Measurements from ENCODE around the gene PLIN5. TPM values are rescaled to one million over a fixed set of nuclear protein-coding genes. Genes with fewer than 3 reads are reported as not detected.

Gene PLIN5
- total RNA-seq, 1 donor from 2014 or later, result 11.7 TPM

DNA sequence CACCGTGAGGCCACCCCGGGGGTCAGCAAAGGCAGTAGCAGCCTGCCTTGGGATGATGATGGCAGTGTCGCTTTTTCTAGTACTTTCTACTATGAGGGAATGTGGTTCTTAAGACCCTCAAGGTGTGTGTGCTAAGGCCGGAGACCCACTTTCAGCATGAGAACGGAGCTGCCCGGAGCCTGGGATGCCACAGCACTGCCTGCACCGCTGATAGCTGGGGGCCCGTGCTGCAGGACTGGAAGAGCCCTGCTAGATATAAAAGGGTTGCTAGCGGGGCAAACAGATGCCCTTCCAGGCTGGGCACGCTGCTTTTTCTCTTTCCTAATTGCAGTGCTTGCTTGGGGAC is 31.2 kb downstream of the PLIN5 start:
- DNase-seq, result no peak

DNA sequence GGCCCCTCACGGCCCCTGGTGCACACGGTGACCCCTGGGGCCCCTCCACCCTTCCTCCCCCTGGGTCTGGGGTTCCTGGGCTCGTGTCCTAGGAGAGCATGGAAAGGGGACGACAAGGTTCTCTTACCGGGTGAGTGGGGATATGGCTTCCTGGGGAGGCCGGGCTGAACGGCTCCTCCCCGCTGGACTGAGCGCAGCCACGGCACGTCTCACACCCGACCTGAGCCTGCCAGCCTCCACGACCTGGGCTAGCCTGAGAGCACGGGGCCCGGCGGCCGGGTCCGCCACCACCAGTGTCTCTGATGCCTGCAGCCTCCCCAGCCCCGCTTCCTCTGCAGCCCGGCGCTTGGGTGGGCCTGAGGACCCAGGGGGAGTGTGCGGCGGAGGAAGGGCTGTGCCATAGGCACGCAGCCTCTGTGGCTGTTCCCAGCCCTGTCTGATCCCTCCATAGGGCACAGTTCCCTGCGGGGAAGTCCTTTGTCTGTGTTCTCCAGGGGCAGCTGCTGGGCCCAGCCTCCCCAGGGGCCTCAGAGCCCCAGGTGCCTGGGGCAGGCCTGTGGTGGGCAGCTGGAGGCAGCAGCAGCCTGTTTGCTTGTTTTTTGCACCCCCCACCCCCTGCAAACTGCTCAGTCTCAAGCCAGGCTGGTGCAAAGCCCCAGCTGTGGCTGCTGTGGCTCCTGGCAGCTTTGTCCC is 31.7 kb downstream of the PLIN5 start:
- DNase-seq, result no peak

DNA sequence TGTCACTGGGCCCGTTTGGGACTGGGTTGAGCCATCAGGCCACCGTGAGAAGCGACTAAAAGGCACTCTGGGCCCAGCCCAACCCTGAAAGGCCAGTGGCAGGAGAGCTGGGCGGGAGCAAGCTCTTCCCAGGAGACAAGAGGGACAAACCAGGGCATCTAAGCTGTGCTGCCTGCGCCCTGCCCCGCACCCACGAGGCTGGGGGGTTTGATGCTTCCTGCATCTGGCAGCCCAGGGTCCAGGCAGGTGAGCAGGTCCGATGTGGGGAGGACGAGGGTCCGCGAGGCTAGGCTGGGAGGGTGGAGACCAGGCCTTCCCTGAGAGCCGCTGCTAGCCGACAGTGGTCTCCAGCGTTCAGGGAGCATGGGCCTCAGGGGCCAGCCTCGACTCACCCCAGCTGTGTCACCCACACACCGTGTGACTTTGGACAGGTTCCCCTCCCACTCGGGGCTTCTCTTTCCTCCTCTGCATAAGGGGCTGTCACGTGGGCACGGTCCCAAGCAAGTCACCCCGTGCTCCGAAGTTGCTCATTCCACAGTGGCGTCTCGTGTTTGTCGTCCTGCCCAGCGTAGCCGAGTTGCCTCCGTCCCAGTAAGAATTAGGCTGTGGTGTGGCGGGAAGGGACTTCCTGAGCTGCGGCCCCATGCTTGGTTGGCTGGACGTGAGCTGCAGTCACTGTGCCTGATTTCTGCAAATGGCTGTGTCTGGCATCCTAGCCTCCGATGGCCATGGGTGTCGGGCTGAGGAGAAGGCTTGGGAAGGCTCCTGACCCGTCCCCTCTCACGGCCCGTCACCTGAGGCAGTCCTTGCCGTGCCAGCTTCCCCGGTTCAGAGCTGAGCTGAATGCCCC is 32.5 kb downstream of the PLIN5 start:
- no peak for DNase-seq

DNA sequence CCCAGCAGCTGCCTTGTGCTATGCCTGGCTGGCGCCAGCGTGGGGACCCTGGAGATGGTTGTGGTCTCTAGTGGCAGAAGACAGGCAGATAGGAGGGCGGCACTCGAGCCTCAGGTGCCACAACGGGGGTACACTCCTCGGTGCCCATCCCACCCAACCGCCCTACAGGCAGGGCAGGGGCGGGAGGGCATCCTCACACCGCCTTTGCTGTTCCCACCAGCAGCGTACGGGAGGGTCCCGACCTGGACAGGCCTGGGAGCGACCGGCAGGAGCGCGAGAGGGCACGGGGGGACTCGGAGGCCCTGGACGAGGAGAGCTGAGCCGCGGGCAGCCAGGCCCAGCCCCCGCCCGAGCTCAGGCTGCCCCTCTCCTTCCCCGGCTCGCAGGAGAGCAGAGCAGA is 33.3 kb downstream of the PLIN5 start:
- DNase-seq, result no peak

DNA sequence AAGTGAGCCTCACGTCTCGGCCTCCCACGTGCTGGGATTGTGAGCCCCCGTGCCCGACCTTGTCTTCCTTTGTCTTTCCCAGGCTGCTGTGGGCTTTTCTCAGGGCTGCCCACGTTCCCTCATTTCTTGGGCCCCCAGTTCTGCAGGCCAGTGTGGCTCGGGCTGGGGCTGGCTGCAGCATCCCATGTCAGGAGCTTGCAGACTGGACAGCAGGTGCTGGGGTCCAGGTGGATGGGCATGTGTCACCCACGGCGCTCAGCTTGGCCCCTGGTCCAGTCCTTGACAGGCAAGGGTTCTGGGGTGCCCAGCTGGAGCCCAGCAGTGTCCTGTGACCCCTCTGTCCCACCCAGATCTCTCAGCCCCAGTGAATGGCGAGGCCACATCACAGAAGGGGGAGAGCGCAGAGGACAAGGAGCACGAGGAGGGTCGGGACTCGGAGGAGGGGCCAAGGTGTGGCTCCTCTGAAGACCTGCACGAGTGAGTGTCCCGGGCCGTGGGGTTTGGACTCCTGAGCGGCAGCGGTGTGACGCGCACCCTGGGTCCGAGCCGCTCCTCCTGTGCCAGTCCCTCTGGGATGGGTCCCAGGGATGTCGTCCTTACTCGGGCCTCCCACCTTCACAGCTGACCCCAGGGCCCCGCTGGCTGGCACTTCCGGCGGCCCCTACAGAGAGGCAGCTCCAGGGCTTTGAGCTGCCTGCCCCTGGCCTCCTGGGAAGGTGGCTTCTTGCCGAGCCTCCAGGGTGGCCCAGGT is 34.0 kb downstream of the PLIN5 start:
- no peak for DNase-seq

DNA sequence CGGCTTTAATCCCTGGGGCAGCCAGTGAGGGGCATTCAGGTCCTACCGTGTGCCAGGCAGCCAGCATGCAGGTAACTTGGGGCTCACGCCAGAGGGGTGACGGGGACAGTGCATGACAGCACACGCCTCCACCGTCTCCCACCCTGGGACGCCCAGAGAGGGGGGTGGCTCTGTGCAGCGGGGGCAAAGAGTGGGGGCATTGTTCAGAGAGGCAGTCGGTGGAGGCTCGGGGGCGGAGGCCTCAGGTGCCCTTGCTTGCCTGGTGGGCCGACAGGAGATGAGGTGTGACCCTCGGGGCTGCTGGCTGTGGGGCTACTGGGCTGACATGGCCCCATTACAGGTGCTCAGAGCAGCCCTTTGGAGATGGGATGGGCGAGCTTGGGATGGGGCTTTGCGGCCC is 35.2 kb downstream of the PLIN5 start:
- no peak for DNase-seq

DNA sequence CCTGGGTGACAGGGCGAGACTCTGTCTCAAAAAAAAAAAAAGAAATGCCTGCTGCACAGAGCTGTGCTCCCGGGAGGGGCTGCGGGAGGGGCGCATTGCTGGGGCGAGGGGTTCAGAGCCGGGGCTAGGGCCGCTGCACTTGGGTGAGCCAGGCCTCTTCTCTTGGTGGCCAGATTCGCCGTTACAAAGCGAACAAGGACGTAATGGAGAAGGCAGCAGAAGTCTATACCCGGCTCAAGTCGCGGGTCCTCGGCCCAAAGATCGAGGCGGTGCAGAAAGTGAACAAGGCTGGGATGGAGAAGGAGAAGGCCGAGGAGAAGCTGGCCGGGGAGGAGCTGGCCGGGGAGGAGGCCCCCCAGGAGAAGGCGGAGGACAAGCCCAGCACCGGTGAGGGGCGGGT is 35.7 kb downstream of the PLIN5 start:
- no peak for DNase-seq

DNA sequence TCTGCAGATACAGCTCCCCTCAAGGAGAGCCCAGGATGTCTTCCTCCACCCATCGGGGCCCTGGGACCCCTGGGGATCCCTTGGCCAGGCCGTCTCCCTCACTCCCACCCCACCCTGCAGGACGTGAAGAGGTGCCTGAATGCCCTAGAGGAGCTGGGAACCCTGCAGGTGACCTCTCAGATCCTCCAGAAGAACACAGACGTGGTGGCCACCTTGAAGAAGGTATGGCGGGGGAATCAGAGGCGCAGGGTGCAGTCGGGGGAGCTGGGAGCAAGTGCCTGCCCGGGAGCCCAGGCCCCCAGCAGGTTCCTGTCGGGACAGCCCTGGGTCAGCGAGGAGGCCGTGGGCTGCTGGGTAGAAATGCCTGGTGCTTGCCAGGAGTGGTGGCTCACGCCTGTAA is 36.3 kb downstream of the PLIN5 start:
- DNase-seq, result no peak

DNA sequence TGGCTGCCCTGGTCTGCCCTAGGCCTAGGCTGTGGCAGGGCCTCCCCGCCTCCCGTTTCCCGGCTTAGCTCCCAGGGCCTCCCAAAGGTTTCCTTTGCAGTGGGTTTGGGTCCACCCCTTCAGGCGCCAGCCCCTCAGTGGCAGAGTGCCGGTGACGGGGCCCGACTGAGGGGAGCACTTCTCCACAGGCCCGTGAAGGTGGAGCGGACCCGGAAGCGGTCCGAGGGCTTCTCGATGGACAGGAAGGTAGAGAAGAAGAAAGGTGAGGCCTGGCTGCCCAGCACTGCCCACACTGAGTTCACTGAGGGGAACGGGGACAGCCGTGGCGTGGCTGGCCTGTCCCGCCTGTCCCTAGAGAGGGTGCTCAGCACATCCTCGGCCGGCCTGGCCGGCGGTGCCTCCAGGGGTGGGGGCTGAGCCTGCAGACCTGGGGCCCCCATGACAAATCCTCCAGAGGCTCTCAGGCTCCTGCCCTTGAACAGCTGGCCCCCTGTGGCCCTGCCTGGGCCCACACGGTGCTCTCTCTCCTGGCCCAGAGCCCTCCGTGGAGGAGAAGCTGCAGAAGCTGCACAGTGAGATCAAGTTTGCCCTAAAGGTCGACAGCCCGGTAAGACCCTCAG is 37.1 kb downstream of the PLIN5 start:
- DNase-seq, result no peak

DNA sequence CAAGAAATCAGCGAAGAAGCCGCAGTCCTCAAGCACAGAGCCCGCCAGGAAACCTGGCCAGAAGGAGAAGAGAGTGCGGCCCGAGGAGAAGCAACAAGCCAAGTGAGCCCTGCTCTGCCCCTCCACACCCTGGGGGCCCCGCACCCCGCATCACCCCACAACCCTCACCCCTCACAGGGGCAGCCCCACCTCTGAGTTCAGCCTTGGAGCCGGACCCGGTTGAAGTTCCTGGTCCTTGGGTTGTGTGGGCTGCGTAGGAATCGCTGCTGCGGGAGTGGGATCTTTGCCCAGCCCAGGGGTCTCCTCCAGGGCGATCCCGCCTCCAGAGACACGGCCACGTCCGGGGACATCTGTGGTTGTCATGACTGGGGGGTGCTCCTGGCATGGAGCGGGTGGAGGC is 38.7 kb downstream of the PLIN5 start:
- DNase-seq, result no peak

DNA sequence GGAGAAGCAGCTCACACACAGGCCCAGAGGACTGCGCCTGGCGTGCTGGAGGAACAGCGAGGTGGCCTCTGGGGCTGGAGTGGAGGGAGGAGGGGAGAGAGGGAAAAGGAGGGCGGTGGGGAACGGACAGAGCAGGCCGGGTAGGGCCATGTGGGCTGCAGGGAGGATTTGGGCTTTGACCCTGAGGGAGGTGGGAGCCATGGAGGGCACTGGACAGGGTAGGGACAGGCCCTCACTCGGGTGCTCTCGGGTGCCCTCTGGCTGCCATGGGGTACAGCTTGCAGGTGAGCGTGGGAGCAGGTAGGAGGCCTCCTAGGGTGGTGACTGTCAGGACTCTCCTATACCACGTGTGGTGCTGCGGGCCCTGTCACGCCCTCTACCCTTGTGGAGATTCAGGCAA is 39.6 kb downstream of the PLIN5 start:
- DNase-seq, result no peak

DNA sequence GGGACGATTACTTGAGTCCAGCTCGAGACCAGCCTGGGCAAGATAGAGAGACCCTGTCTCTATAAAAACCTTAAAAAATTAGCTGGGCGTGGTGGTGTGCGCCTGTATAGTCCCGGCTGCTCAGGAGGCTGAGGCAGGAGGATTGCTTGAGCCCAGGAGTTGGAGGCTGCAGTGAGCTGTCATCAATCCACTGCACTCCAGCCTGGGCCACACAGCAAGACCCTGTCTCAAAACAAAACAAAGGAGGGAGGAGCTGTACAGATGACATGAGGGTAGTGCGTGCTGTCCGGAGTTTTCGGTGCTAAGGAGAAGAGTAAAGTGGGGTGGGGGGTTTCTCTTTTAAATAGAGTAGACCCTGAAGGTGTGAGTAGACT is 40.3 kb downstream of the PLIN5 start:
- DNase-seq, result no peak

DNA sequence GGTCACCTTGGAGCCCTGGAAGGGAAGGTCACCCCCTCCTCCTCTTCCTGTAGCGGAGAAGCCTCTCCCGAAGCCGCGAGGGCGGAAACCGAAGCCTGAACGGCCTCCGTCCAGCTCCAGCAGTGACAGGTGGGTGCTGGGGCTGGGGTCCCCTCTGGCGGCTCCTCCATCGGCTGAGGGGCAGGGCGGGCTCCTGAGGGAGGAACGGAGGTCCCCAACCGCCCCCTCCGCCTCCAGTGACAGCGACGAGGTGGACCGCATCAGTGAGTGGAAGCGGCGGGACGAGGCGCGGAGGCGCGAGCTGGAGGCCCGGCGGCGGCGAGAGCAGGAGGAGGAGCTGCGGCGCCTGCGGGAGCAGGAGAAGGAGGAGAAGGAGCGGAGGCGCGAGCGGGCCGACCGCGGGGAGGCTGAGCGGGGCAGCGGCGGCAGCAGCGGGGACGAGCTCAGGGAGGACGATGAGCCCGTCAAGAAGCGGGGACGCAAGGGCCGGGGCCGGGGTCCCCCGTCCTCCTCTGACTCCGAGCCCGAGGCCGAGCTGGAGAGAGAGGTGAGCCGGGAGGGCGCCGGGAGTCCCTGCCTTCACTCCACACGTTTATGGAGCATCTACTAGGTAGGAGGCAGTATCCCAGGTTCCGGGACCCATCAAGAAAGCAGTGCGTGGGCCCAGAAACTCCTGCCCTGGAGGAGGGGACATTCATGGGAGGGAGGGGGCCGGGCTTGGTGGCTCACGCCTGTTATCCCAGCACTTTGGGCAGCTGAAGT is 40.9 kb downstream of the PLIN5 start:
- no peak for DNase-seq

DNA sequence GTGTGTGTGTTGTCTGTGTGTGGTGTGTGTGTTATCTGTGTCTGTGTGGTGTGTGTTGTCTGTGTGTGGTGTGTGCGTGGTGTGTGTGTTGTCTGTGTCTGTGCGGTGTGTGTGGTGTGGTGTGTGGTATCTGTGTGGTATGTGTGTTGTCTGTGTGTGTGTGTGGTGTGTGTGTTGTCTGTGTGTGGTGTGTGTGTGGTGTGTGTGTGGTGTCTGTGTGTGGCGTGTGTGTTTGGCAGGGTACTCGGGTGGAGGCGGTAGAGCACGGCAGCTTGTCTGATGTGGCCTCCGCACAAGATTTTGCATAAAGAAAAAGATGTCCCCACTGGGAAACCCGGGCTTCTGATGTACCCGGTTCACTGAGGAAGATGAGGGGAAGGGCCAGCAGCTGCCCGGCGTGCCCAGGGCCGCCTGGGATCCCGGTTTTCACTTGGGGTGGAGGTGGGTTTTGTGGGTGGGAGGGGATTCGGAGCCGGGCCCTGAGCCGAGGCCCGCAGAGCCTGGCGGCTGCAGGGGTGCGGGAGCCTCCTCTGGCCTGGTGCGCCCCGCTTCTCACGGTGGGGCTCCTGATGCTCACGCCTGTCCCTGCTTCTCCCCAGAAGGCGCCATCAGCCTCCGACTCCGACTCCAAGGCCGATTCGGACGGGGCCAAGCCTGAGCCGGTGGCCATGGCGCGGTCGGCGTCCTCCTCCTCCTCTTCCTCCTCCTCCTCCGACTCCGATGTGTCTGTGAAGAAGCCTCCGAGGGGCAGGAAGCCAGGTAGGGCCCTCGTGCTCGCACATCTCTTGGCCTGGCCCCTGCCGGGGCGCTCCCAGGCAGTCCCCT is 41.7 kb downstream of the PLIN5 start:
- no peak for DNase-seq

DNA sequence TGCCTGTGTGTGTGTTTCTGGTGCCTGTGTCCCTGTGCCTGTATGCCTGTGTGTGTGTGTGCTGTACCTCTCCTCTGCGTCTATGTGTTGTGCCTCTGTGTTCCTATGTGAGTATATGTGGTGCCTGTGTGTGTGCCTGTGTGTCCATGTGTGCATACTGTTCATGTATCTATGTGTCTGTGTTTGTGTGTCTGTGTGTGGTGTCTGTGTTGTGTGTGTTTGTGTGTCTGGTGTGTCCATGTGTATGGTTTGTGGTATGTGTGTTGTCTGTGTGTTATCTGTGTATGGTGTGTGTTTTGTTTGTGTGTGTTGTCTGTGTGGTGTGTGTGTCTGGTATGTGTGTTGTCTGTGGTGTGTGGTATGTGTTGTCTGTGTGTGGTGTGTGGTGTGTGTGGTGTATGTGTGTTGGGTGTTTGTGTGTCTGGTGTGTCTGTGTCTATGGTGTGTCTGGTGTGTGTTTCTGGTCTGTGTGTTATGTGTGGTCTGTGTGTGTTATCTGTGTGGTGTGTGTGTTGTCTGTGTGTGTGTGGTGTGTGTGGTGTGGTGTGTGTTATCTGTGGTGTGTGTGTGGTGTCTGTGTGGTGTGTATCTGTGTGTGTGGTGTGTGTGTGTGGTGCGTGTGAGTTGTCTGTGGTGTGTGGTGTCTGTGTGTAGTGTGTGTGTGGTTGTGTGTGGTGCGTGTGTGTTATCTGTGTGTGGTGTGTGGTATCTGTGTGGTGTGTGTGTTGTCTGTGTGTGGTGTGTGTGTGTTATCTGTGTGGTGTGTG is 42.5 kb downstream of the PLIN5 start:
- DNase-seq, result no peak

DNA sequence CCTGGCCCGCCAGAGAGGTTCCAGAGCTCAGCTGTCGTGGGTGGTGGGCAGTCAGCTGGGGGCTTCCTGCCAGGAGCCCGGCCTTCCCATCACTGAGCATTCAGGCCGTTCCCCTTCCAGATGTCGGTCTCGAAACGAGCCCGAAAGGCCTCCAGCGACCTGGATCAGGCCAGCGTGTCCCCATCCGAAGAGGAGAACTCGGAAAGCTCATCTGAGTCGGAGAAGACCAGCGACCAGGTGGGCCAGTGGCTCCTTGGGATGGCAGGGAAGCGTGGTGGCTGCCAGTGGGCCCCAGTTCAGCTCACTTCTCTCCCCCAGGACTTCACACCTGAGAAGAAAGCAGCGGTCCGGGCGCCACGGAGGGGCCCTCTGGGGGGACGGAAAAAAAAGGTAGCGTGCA is 43.6 kb downstream of the PLIN5 start:
- no peak for DNase-seq

DNA sequence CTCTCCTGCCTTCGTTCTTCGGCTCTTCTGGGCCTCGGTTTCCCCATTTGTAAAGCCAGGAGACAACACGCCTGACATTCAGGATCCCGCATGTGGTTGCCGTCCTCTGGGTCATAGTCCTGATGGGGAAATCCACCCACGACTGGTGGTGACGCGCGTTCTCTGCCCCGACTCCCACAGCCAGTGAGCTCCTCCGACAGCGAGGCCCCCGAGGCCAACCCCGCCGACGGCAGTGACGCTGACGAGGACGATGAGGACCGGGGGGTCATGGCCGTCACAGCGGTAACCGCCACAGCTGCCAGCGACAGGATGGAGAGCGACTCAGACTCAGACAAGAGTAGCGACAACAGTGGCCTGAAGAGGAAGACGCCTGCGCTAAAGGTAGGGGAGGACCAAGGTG is 46.5 kb downstream of the PLIN5 start:
- no peak for DNase-seq

DNA sequence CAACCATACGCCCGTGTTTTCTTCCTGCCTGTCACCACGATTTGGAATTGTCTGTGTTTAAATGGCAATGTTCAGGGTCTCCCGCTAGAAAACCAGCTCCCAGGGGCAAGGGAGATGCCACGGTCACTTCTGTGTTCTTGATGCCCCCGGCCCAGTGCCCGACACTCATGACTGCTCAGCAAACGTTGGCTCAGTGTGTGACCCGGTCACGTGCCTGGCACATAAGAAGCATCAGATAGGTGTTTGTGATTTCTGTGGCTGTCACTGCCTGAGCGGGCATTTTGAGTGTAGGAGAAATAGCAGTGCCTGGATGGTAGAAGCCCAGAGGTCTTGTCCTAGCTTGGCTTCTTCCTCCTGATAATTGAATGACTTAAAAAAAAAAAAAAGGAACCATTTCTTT is 47.5 kb downstream of the PLIN5 start:
- no peak for DNase-seq

DNA sequence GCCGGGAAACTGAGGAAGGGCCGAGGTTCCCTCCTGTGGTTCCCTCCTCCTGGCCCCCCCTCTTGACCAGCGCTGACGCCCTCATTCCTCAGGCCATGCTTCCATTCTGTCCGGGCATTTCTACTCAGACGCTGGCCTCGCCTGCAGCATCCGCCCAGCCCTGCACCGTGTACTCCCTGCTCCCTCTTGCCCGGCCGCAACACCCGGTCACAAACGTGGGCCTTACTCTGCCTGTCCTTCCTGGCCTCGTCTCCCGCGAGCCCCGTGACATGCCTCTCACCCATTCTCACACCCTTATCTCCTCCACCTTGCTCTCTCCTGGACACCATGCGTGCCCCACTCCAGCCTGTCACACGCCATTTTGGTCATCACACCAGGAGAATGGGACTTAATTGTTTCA is 51.6 kb downstream of the PLIN5 start:
- DNase-seq, result no peak

DNA sequence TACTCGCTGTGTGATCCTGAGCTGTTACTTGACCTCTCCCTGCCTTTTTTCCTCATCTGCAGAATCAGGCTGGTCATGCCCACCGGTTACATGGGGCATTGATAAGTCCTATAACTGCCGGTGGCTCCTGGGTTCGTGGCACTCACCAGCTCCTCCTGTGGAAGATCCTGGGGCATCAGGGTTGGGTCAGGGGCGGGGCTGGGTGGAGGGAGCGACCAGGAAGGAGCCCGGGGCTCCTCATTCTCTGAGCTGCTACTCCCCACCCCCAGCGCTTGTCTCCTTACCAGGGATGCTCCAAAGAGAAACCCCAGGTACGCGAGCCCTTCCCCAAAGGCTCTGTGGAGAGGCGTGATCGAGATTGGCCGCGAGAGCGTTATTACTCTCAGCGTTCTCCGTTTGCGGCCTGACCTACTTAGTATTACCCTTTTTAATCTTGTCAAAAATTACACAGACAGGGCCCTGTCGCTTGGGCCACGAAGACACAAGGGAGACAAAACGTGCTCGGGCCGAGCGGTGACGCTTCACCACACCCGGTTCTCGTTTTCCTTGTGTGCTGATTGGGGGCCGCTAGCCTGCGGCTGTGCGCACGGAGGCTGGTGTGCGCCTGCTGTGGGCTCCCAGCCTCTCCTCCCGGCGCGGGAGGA is 52.2 kb downstream of the PLIN5 start:
- no peak for DNase-seq
